GM23338 (cell line): ENCODE results near the gene CDC14B. TPM values are rescaled to one million over a fixed set of nuclear protein-coding genes. Genes with fewer than 3 reads are reported as not detected.

Experiments
- ATAC-seq: fragments of 200-7000 bp; cut with Tn5 transposase; 3 replicates; pipeline ENCODE4 v1.9.1; 2020
- DNase-seq: peaks from one replicate; pipeline ENCODE4 v3.0.0-alpha.2; 2015; ENCODE audit warnings: low spot score
- H2AFZ ChIP-seq: fragments of 200-600 bp; sonication (generic); 2 replicates; pipeline ENCODE4 v1.8.0; 2016; ENCODE audit warnings: antibody characterized with exemption, mild to moderate bottlenecking, moderate library complexity
- H3F3A ChIP-seq: fragments of 200-600 bp; sonication (generic); replicated peaks from 2 replicates; pipeline ENCODE4 v1.8.0; 2017; ENCODE audit warnings: antibody characterized with exemption, mixed run types, low read depth
- H3K27ac ChIP-seq: fragments of 200-600 bp; sonication (generic); 2 replicates; pipeline ENCODE4 v1.6.1; 2016; ENCODE audit warnings: low read depth
- H3K27me3 ChIP-seq: fragments of 200-600 bp; sonication (generic); 2 replicates; pipeline ENCODE4 v1.8.0; 2016; ENCODE audit warnings: mild to moderate bottlenecking, mixed run types, moderate library complexity; ENCODE audit not compliant: insufficient read depth
- H3K36me3 ChIP-seq: fragments of 200-600 bp; sonication (generic); 2 replicates; pipeline ENCODE4 v1.8.0; 2016; ENCODE audit warnings: mild to moderate bottlenecking; ENCODE audit not compliant: insufficient read depth
- H3K4me1 ChIP-seq: fragments of 200-600 bp; sonication (generic); 2 replicates; pipeline ENCODE4 v1.8.0; 2016; ENCODE audit warnings: mild to moderate bottlenecking, moderate library complexity; ENCODE audit not compliant: insufficient read depth
- H3K4me2 ChIP-seq: fragments of 200-600 bp; sonication (generic); 2 replicates; pipeline ENCODE4 v1.7.1; 2017; ENCODE audit warnings: mixed run types
- H3K4me3 ChIP-seq: fragments of 200-600 bp; sonication (generic); 2 replicates; pipeline ENCODE4 v1.6.1; 2016; ENCODE audit warnings: mixed run types
- H3K79me2 ChIP-seq: fragments of 200-600 bp; sonication (generic); replicated peaks from 2 replicates; pipeline ENCODE4 v1.8.0; 2017; ENCODE audit warnings: mild to moderate bottlenecking; ENCODE audit not compliant: insufficient read depth
- H3K9me2 ChIP-seq: fragments of 200-600 bp; sonication (generic); 2 replicates; pipeline ENCODE4 v1.8.0; 2017; ENCODE audit not compliant: insufficient read depth
- H4K20me1 ChIP-seq: fragments of 200-600 bp; sonication (generic); replicated peaks from 2 replicates; pipeline ENCODE4 v1.8.0; 2017; ENCODE audit warnings: mild to moderate bottlenecking; ENCODE audit not compliant: insufficient read depth
- H3K27ac Mint-ChIP-seq: 2 replicates; pipeline ENCODE4 v1.8.0; 2020; ENCODE audit warnings: inconsistent platforms, mild to moderate bottlenecking, moderate library complexity, mixed read lengths
- H3K27me3 Mint-ChIP-seq: 3 replicates; pipeline ENCODE4 v1.8.0; 2022; ENCODE audit warnings: low read depth, mild to moderate bottlenecking, moderate library complexity, mixed read lengths, inconsistent platforms; ENCODE audit not compliant: insufficient read depth, poor library complexity
- H3K36me3 Mint-ChIP-seq: 3 replicates; pipeline ENCODE4 v1.8.0; 2021; ENCODE audit warnings: low read depth, mild to moderate bottlenecking, inconsistent platforms, moderate library complexity, mixed read lengths
- H3K4me1 Mint-ChIP-seq: 3 replicates; pipeline ENCODE4 v1.8.0; 2020; ENCODE audit warnings: mild to moderate bottlenecking, inconsistent platforms, mixed read lengths
- H3K4me3 Mint-ChIP-seq: 3 replicates; pipeline ENCODE4 v1.8.0; 2021; ENCODE audit warnings: moderate library complexity, mild to moderate bottlenecking, inconsistent platforms, mixed read lengths
- H3K9me3 Mint-ChIP-seq: 3 replicates; pipeline ENCODE4 v1.8.0; 2020; ENCODE audit warnings: moderate library complexity, mild to moderate bottlenecking, inconsistent platforms, mixed read lengths
- CREB1 ChIP-seq: fragments of 250-450 bp; sonication (Bioruptor Pico); IDR thresholded peaks from 2 replicates; pipeline ENCODE4 v1.5.0; 2020; ENCODE audit warnings: low read depth, mild to moderate bottlenecking, moderate library complexity
- CTCF ChIP-seq, 2 experiments: fragments of 200-600 bp in 1 of 2; sonication (generic) in 1 of 2; conservative IDR thresholded peaks; 2 replicates each; pipeline versions ENCODE4 v1.5.1 to v1.6.1; 2016 to 2017; ENCODE audit warnings: antibody characterized with exemption in 2 of 2, low read depth in 2 of 2, mild to moderate bottlenecking in 2 of 2, moderate library complexity in 1 of 2
- ETS1 ChIP-seq: IDR thresholded peaks from 2 replicates; pipeline ENCODE4 v1.6.1; 2016; ENCODE audit warnings: antibody characterized with exemption
- EZH2 ChIP-seq: fragments of 200-600 bp; sonication (generic); IDR thresholded peaks from one replicate; pipeline ENCODE4 v1.8.0; 2017; ENCODE audit warnings: antibody characterized with exemption, mild to moderate bottlenecking, low read depth; ENCODE audit not compliant: unreplicated experiment
- EZH2phosphoT487 ChIP-seq: fragments of 200-600 bp; sonication (generic); IDR thresholded peaks from one replicate; pipeline ENCODE4 v1.8.1; 2018; ENCODE audit warnings: antibody characterized with exemption; ENCODE audit not compliant: unreplicated experiment
- JUNB ChIP-seq: IDR thresholded peaks from one replicate; pipeline ENCODE4 v1.6.1; 2016; ENCODE audit warnings: antibody characterized with exemption; ENCODE audit not compliant: unreplicated experiment
- NANOG ChIP-seq: IDR thresholded peaks from 2 replicates; pipeline ENCODE4 v1.6.1; 2016; ENCODE audit warnings: antibody characterized with exemption, borderline replicate concordance
- POLR2AphosphoS5 ChIP-seq: IDR thresholded peaks from 2 replicates; pipeline ENCODE4 v1.6.1; 2016; ENCODE audit warnings: antibody characterized with exemption, low read depth
- REST ChIP-seq: IDR thresholded peaks from one replicate; pipeline ENCODE4 v1.6.1; 2018; ENCODE audit warnings: antibody characterized with exemption; ENCODE audit not compliant: unreplicated experiment
- STAT1 ChIP-seq: IDR thresholded peaks from one replicate; pipeline ENCODE4 v1.6.1; 2016; ENCODE audit warnings: antibody characterized with exemption; ENCODE audit not compliant: unreplicated experiment
- ZNF114 ChIP-seq: fragments of 250-450 bp; sonication (Bioruptor Pico); IDR thresholded peaks from 2 replicates; pipeline ENCODE4 v1.5.0; 2020; ENCODE audit warnings: mild to moderate bottlenecking, moderate library complexity
- ZNF331 ChIP-seq: fragments of 250-450 bp; sonication (Bioruptor Pico); IDR thresholded peaks from 2 replicates; pipeline ENCODE4 v1.5.0; 2020; ENCODE audit warnings: low read depth, mild to moderate bottlenecking, moderate library complexity
- ZNF462 ChIP-seq: fragments of 250-450 bp; sonication (Bioruptor Pico); IDR thresholded peaks from 2 replicates; pipeline ENCODE4 v1.5.0; 2020; ENCODE audit warnings: mild to moderate bottlenecking, moderate library complexity
- polyA plus RNA-seq: library from polyadenylated mRNA; unstranded; fragments of >200 nt; fragmentation: Nextera tagmentation; extraction: Ambion mirVana; gene quantifications from 2 replicates; pipeline ENCODE4 v1.2.1, GENCODE V29; 2016
- total RNA-seq: library from RNA; depleted of rRNA; stranded (reverse); fragments of >200 nt; shearing (Covaris generic); gene quantifications from 2 replicates; pipeline ENCODE4 v1.2.3, GENCODE V29; 2014

CDC14B gene
- total and polyA plus RNA-seq, 2 experiments from 2014 or later, result 12.2 to 52.1 TPM

GRCh38 chr9:96458226-96458625 is 161.4 kb downstream of the CDC14B start:
- Mint-ChIP-seq H3K4me1 (peaks cover 37% of the 10 kb centered on the region), H3K36me3 (peaks cover 4% of the 10 kb centered on the region; the same call in 1 of the 3 replicates), H3K27me3 (peaks cover 1% of the 10 kb centered on the region), H3K9me3 (no peaks in the 10 kb centered on the region), H3K27ac (no peak overlapping the region), H3K4me3 (no peak overlapping the region)
- H4K20me1 ChIP-seq, result no peaks in the 10 kb centered on the region
- H3K27ac ChIP-seq, result 0 out of 2 replicates have a peak overlapping the region, but pooled peaks have one; percentile 6
- H2AFZ ChIP-seq, result no peak overlapping the region
- DNase-seq, result peak; percentile 7
- H3K36me3 ChIP-seq, result no peaks in the 10 kb centered on the region
- no peak overlapping the region for H3K4me3 ChIP-seq
- no peak overlapping the region for H3K4me2 ChIP-seq
- H3K79me2 ChIP-seq, result peaks cover 17% of the 10 kb centered on the region
- peaks cover 35% of the 10 kb centered on the region for H3K4me1 ChIP-seq
- ATAC-seq, result no peak
- no peaks in the 10 kb centered on the region for H3K27me3 ChIP-seq
- no peaks in the 10 kb centered on the region for H3F3A ChIP-seq
- no peak for TF ChIP-seq EZH2phosphoT487
- TF ChIP-seq CTCF (conservative IDR thresholded peaks at IDR 0.05; ENCODE audit: low read depth in 2 of 2), result no peak
- no peak for TF ChIP-seq ZNF331 (CRISPR knock-in tag)
- no peak for TF ChIP-seq ZNF114
- no peak for TF ChIP-seq ZNF462 (CRISPR knock-in tag)
- TF ChIP-seq NANOG, result no peak
- TF ChIP-seq REST, result no peak
- no peak for TF ChIP-seq POLR2AphosphoS5
- TF ChIP-seq CREB1, result no peak
- no peak for TF ChIP-seq EZH2
- TF ChIP-seq STAT1, result no peak
- no peak for TF ChIP-seq ETS1
- no peak for TF ChIP-seq JUNB
- H3K9me2 ChIP-seq, result no peaks in the 10 kb centered on the region
